Activated naive CD8-positive, alpha-beta T cell treated with anti-CD3 and anti-CD28 coated beads, Interleukin-2, amount 50 U/mL, for 24 hours (primary cell): ENCODE data around the gene NLRP4.

ENCODE experiments used
- ATAC-seq: fragments of 150-1000 bp; cut with Tn5 transposase; one replicate; pipeline ENCODE4 v1.10.0; 2021
- DNase-seq: peaks from one replicate; pipeline ENCODE4 v3.0.0; 2021
- H3K27ac Mint-ChIP-seq: one replicate; pipeline ENCODE4 v1.8.0; 2021; ENCODE audit warnings: mild to moderate bottlenecking, mixed read lengths
- H3K27me3 Mint-ChIP-seq: one replicate; pipeline ENCODE4 v1.8.0; 2021; ENCODE audit warnings: mixed read lengths
- H3K36me3 Mint-ChIP-seq: one replicate; pipeline ENCODE4 v1.8.0; 2021; ENCODE audit warnings: low read depth, mixed read lengths
- H3K4me1 Mint-ChIP-seq: one replicate; pipeline ENCODE4 v1.8.0; 2021; ENCODE audit warnings: mixed read lengths
- H3K4me3 Mint-ChIP-seq: one replicate; pipeline ENCODE4 v1.8.0; 2021; ENCODE audit warnings: mild to moderate bottlenecking, moderate library complexity, mixed read lengths
- H3K9me3 Mint-ChIP-seq: one replicate; pipeline ENCODE4 v1.8.0; 2021; ENCODE audit warnings: mixed read lengths

NLRP4 gene, protein sequence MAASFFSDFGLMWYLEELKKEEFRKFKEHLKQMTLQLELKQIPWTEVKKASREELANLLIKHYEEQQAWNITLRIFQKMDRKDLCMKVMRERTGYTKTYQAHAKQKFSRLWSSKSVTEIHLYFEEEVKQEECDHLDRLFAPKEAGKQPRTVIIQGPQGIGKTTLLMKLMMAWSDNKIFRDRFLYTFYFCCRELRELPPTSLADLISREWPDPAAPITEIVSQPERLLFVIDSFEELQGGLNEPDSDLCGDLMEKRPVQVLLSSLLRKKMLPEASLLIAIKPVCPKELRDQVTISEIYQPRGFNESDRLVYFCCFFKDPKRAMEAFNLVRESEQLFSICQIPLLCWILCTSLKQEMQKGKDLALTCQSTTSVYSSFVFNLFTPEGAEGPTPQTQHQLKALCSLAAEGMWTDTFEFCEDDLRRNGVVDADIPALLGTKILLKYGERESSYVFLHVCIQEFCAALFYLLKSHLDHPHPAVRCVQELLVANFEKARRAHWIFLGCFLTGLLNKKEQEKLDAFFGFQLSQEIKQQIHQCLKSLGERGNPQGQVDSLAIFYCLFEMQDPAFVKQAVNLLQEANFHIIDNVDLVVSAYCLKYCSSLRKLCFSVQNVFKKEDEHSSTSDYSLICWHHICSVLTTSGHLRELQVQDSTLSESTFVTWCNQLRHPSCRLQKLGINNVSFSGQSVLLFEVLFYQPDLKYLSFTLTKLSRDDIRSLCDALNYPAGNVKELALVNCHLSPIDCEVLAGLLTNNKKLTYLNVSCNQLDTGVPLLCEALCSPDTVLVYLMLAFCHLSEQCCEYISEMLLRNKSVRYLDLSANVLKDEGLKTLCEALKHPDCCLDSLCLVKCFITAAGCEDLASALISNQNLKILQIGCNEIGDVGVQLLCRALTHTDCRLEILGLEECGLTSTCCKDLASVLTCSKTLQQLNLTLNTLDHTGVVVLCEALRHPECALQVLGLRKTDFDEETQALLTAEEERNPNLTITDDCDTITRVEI

DNA sequence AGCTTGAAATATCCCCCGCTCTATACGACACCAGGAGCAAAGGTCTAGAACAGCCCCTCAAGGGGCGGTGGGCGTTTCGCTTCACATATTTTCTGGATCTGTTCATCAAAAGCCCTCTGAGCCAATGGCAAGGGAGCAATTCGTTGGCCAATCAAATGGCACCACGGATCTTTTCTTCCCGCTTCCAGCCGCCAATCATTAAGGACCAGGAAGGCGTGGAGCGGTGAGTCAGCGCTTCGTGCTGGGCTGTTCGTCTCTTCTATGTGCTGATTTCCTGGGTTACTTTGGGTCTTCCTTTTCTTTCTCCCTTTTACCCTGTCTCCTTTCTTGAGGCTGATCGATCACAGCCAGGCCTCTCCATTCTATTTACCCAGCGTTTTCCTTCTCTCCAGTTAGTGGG is at the start of gene NLRP4:
TSS of gene NLRP4 (plus strand) at position 201 of the 400 bp plus-strand sequence. CDS start 15,541 bp downstream, outside the sequence.
- no peak within 1 kb of the TSS for H3K4me3 Mint-ChIP-seq
- DNase-seq (no peak), ATAC-seq (no peak)
- peaks cover 1% of the 10 kb centered on the region for H3K36me3 Mint-ChIP-seq
- no peaks in the 10 kb centered on the region for H3K4me1 Mint-ChIP-seq
- no peak within 1 kb of the TSS for H3K27ac Mint-ChIP-seq
- peaks cover 3% of the 10 kb centered on the region for H3K27me3 Mint-ChIP-seq
- H3K9me3 Mint-ChIP-seq: peaks cover 15% of the 10 kb centered on the region

- Mint-ChIP-seq H3K36me3 (no peaks in the 10 kb centered on the region), H3K27ac (no peak overlapping the region), H3K4me1 (no peaks in the 10 kb centered on the region), H3K9me3 (peaks cover 3% of the 10 kb centered on the region), H3K27me3 (peaks cover 7% of the 10 kb centered on the region), H3K4me3 (no peak overlapping the region)
- ATAC-seq: no peak
- DNase-seq: no peak
Measured at GRCh38 chr19:55795021-55795420, 41.3 kb upstream of the NLRP4 start.

DNA sequence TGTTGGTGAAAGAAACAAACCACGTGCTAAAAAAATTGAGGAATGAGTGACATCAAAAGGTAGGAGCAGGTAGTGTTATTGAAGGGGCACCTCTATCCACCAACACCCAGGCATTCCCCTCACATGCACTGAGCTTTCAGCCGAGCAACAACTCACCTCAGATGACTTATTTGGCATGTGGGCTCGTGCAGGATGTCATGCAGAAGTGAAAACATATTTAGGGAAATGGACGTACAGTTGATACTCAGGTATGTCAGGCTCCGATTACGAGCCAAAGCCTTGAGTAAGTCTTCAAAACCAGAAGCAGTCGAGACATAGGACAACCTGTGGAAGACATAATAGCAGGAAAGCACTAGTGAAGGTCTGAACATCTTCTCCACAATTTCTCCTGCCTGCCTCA is 34.9 kb upstream of the NLRP4 start:
- Mint-ChIP-seq H3K9me3 (peaks cover 4% of the 10 kb centered on the region), H3K36me3 (no peaks in the 10 kb centered on the region), H3K27ac (no peak overlapping the region), H3K27me3 (peaks cover 7% of the 10 kb centered on the region), H3K4me1 (no peaks in the 10 kb centered on the region), H3K4me3 (no peak overlapping the region)
- DNase-seq: no peak
- ATAC-seq: no peak

DNA sequence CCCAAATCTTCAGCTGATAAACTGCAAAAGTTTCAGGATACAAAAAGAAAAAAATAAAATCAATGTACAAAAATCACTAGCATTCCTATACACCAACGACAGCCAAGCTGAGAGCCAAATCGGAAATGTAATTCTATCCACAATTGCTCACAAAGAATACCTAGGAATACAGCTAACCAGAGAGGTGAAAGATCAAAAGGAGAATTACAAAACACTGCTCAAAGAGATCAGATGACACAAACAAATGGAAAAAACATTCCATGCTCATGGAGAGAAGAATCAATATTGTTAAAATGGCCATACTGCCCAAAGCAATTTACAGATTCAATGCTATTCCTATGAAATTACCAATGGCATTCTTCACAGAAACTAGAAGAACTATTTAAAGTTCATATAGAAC is 34.1 kb upstream of the NLRP4 start:
- no peaks in the 10 kb centered on the region for H3K4me1 Mint-ChIP-seq
- no peak for DNase-seq
- peaks cover 4% of the 10 kb centered on the region for H3K9me3 Mint-ChIP-seq
- peaks cover 5% of the 10 kb centered on the region for H3K27me3 Mint-ChIP-seq
- no peak for ATAC-seq
- H3K36me3 Mint-ChIP-seq: no peaks in the 10 kb centered on the region
- no peak overlapping the region for H3K27ac Mint-ChIP-seq
- no peak overlapping the region for H3K4me3 Mint-ChIP-seq

- peak; percentile 88 for ATAC-seq
Measured at GRCh38 chr19:55809381-55810058, 26.8 kb upstream of the NLRP4 start.

DNA sequence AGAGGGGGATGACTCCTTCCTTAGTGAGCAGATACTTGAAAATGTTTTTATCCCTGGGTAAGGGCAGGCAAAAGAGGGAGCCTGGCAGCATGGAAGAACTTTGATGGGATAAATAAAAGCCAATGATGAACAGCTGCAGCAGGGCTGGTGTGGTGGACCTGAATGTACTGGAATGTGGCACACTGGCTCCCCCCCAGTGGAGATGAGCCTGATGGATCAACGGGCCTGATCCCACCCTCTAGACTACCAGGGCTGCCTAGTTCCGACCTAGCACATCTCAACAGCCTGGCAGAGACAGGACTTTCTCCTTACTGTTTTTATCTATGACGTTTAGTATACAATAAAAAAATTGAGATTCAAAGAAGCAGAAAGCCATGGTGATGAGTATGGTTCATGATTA is 25.0 kb upstream of the NLRP4 start:
- Mint-ChIP-seq H3K36me3 (no peaks in the 10 kb centered on the region), H3K4me1 (no peaks in the 10 kb centered on the region), H3K4me3 (no peak overlapping the region), H3K9me3 (no peaks in the 10 kb centered on the region), H3K27ac (no peak overlapping the region), H3K27me3 (peaks cover 15% of the 10 kb centered on the region)
- ATAC-seq (no peak), DNase-seq (no peak)

More at GRCh38 chr19:55809381-55810058, 26.8 kb upstream of the NLRP4 start:
- H3K4me1 Mint-ChIP-seq: no peaks in the 10 kb centered on the region
- H3K27ac Mint-ChIP-seq: no peak overlapping the region
- peaks cover 12% of the 10 kb centered on the region for H3K27me3 Mint-ChIP-seq
- DNase-seq: peak; percentile 40
- no peak overlapping the region for H3K4me3 Mint-ChIP-seq
- H3K9me3 Mint-ChIP-seq: no peaks in the 10 kb centered on the region
- H3K36me3 Mint-ChIP-seq: no peaks in the 10 kb centered on the region

DNA sequence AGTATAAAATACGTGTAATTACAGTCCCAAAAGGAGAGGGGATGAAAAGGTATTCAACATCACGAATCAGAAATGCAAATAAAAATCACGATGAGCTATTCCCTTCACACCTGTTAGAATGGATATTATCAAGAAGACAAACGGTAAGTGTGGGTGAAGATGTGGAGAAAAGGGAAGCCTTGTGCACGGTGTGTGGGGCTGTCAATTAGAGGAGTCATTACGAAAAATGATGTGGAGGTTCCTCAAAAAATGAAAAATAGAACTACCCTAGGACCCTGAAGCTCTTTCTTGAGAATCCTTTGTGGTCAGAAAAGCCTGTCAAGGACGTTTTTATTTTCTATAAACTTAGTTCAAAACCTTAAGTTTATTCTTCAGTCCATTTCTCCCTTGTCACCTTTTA is 23.9 kb upstream of the NLRP4 start:
- no peak for ATAC-seq
- Mint-ChIP-seq H3K9me3 (no peaks in the 10 kb centered on the region), H3K27ac (no peak overlapping the region), H3K27me3 (peaks cover 18% of the 10 kb centered on the region), H3K4me1 (no peaks in the 10 kb centered on the region), H3K4me3 (no peak overlapping the region), H3K36me3 (no peaks in the 10 kb centered on the region)
- no peak for DNase-seq

DNA sequence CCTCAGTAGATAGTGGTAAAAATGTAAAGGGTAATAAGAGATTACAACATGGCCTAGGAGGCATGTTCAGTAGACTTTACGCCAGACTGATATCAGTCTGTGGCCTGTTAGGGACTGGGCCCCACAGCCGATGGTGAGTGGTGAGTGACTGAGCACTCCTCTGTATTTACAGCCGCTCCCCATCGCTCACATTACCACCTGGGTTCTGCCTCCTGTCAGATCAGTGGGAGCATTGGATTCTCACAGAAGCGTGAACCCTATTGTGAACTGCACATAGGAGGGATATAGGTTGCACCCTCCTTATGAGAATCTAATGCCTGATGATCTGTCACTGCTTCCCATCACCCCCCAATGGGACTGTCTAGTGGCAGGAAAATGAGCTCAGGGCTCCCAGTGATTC is 22.4 kb upstream of the NLRP4 start:
- Mint-ChIP-seq H3K27me3 (peaks cover 19% of the 10 kb centered on the region), H3K27ac (no peak overlapping the region), H3K36me3 (no peaks in the 10 kb centered on the region), H3K4me1 (no peaks in the 10 kb centered on the region), H3K4me3 (no peak overlapping the region), H3K9me3 (no peaks in the 10 kb centered on the region)
- ATAC-seq: no peak
- no peak for DNase-seq

DNA sequence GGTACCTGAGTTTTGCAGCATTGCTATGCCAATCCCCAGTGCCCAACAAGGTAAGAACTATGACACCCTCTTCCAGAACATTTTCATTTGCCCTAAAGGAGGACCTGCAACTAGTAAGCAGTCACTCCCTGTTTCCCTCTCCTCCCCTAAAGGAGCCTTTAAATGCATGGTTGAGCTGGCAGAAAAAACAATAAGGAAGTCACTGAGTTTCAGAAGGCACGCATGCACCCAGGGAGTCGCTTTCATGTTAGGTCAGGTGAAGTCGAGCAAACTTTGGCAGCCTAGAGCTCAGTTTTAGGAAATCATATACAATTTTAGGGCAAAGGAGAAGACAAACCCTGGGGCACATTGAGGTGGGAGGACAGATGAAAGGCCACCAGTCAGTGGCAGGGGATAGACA is 16.3 kb upstream of the NLRP4 start:
- Mint-ChIP-seq H3K4me3 (no peak overlapping the region), H3K36me3 (no peaks in the 10 kb centered on the region), H3K4me1 (no peaks in the 10 kb centered on the region), H3K27me3 (peaks cover 6% of the 10 kb centered on the region), H3K27ac (no peak overlapping the region), H3K9me3 (no peaks in the 10 kb centered on the region)
- DNase-seq (no peak), ATAC-seq (no peak)

DNA sequence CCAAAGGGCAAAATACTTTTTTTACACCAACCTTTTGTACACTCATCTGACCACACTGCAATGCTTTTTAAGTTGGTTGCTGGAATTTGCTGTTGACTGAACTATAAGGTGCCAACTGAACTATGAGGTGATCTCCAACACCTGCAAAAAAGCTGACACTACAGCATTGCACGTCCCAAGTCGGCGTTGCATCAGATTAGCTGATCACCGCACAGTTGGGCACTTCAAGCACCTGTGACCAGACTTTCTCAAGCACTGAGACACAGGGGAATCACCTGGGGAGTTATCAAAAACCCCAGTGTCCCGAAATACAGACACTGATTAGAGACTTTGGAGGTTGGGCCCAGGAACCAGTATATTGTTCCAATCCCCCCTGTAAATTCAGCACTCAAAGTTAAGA is 5.7 kb upstream of the NLRP4 start:
- Mint-ChIP-seq H3K4me1 (no peaks in the 10 kb centered on the region), H3K27me3 (peaks cover 1% of the 10 kb centered on the region), H3K4me3 (no peak overlapping the region), H3K9me3 (peaks cover 10% of the 10 kb centered on the region), H3K36me3 (no peaks in the 10 kb centered on the region), H3K27ac (no peak overlapping the region)
- ATAC-seq: no peak
- no peak for DNase-seq

GRCh38 chr19:55831846-55832245 is 4.5 kb upstream of the NLRP4 start, which contains the start of gene NLRP11:
Gene NLRP11, minus strand, starts transcription at chr19:55831999. Its CDS starts 13,825 bp downstream, at chr19:55818174.
- Mint-ChIP-seq H3K9me3 (peaks cover 10% of the 10 kb centered on the region), H3K27me3 (peaks cover 1% of the 10 kb centered on the region), H3K4me3 (no peak within 1 kb of the TSS), H3K4me1 (no peaks in the 10 kb centered on the region), H3K36me3 (peaks cover 1% of the 10 kb centered on the region), H3K27ac (no peak within 1 kb of the TSS)
- ATAC-seq: no peak
- DNase-seq: no peak

DNA sequence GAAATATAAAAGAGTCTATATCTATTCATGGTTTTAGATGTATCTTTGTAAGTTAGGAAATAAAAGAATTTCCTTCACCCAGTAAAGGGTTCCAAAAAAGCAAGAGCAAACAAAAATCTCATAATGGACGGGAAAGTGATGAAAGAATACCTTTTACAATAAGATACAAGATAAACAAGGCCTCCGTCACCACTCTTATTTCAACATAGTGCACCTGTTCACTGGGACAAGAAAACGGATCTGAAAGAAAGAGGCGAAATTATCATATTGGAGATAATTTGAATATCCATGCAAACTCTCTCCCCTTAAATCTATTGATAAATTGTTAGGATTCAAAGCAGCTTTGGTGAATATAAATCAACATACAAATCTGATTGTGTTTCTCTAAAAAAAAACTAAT is 3.7 kb upstream of the NLRP4 start:
- H3K36me3 Mint-ChIP-seq: peaks cover 1% of the 10 kb centered on the region

GRCh38 chr19:55838251-55838650 is 1.9 kb downstream of the NLRP4 start:
- H3K4me3 Mint-ChIP-seq: no peak overlapping the region
- peaks cover 24% of the 10 kb centered on the region for H3K9me3 Mint-ChIP-seq
- no peak overlapping the region for H3K27ac Mint-ChIP-seq
- no peak for DNase-seq
- no peaks in the 10 kb centered on the region for H3K4me1 Mint-ChIP-seq
- H3K27me3 Mint-ChIP-seq: peaks cover 3% of the 10 kb centered on the region
- no peak for ATAC-seq
- H3K36me3 Mint-ChIP-seq: peaks cover 1% of the 10 kb centered on the region

More for the DNA sequence above, 3.7 kb upstream of the NLRP4 start:
- no peak overlapping the region for H3K4me3 Mint-ChIP-seq
- peaks cover 1% of the 10 kb centered on the region for H3K27me3 Mint-ChIP-seq
- ATAC-seq: no peak
- DNase-seq: no peak
- peaks cover 10% of the 10 kb centered on the region for H3K9me3 Mint-ChIP-seq
- no peak overlapping the region for H3K27ac Mint-ChIP-seq
- no peaks in the 10 kb centered on the region for H3K4me1 Mint-ChIP-seq

DNA sequence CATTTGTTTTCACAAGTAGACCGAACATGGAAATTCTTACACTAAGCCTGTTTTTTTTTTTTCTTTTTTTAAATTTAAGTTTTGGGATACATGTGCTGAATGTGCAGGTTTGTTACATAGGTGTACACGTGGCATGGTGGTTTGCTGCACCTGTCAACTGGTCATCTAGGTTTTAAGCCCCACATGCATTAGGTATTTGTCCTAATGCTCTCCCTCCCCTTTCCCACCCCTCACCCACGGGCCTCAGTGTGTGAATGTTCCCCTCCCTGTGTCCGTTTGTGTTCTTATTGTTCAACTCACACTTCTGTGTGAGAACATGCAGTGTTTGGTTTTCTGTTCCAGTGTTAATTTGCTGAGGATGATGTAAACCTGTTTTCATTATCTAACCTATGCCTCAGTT is 2.6 kb downstream of the NLRP4 start:
- Mint-ChIP-seq H3K27me3 (peaks cover 5% of the 10 kb centered on the region), H3K27ac (no peak overlapping the region), H3K9me3 (peaks cover 28% of the 10 kb centered on the region), H3K36me3 (peaks cover 1% of the 10 kb centered on the region), H3K4me3 (no peak overlapping the region), H3K4me1 (no peaks in the 10 kb centered on the region)
- DNase-seq: no peak
- no peak for ATAC-seq
